ENCODE results near the gene DGKZ. TPM values are rescaled to one million over a fixed set of nuclear protein-coding genes. Genes with fewer than 3 reads are reported as not detected.
A peak's percentile ranks its signal among the peaks of the same experiment; 100 is the strongest.

DGKZ gene
- total and polyA plus RNA-seq, 2 of the 13 experiments (the other 11 are each of a cell fraction or from before 2014, with no cell fraction given), result 15.8 to 20.7 TPM

GRCh38 chr11:46387919-46388618, 40.8 kb downstream of the DGKZ start (continued):
- no peak for TF ChIP-seq ZNF318 (CRISPR knock-in tag; IDR thresholded peaks at IDR 0.05)
- TF ChIP-seq ZFX (CRISPR knock-in tag; IDR thresholded peaks at IDR 0.05; ENCODE audit: low read depth), result peak; percentile 38; the same call in 1 of the 2 replicates
- peak; percentile 10; the same call in 1 of the 2 replicates for TF ChIP-seq SAP130 (CRISPR knock-in tag; IDR thresholded peaks at IDR 0.05; ENCODE audit: low read depth)

Measured in HepG2 (cell line).